NK-92 (cell line): Measurements from ENCODE around the gene C1QL1.

Source experiments
- DNase-seq: peaks from one replicate; lab custom pipeline; 2025; ENCODE audit not compliant: unreplicated experiment; lab: John Stamatoyannopoulos, UW

The C1QL1 gene

GRCh38 chr17:44968225-44969143 lies at the start of gene C1QL1:
TSS of gene C1QL1 (minus strand) at chr17:44968303. CDS start at chr17:44968048, 255 bp downstream.
- no peak for DNase-seq

DNA sequence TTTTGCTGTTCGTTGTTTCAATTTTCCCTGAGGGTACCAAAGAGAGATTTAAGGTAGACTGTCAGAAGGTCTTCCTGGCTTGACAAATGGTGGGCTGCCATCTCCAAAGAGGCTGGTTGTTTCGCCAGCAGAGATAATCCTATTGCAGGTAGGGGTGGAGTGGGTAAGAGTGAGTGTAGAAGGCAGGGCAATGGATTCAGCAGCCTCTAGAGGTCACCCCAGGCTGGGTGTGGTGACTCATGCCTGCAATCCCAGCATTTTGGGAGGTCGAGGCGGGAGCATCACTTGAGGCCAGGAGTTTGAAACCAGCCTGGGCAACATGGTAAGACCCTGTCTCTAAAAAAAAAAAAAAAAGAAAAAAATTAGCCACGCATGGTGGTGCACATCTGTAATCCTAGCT lies 48.7 kb upstream of the C1QL1 start:
- DNase-seq = no peak

- no peak for DNase-seq
Measured at GRCh38 chr17:45016237-45016636, 48.1 kb upstream of the C1QL1 start.

- DNase-seq = no peak
Measured at GRCh38 chr17:45013021-45013997, 45.2 kb upstream of the C1QL1 start.

DNA sequence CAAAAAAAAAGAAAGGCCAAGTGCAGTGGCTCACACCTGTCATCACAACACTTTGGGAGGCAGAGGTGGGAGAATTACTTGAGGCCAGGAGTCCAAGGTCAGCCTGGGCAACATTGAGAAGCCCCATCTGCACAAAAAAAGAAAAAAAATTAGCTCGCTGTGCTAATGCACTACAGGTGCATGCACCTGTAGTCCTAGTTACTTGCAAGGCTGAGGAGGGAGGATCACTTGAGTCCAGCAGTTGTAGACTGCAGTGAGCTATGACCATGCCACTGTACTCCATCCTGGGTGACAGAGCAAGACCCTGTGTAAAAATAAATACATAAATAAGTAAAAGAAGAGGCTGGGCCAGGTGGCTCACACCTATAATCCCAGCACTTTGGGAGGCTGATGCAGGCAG lies 43.7 kb upstream of the C1QL1 start:
- no peak for DNase-seq

- no peak for DNase-seq
Measured at GRCh38 chr17:45009676-45010467, 41.8 kb upstream of the C1QL1 start.

DNA sequence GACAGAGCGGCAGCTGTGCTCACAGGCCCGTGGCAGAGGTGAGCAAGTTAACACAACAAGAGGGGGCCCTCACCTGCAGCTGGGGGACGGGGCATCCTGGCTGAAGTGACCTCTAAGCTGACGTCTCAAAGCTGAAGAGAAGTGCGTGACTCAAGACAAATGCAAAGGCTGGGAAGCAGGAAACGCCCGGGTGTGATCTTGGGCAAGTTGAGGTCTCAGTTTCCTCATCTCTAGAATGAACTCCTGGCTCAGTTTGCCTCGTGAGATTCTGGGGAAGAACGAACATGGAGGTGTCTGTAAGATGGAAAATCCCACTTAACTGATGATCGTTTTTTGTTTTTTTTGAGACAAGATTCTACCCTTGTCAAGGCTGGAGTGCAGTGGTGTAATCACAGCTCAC lies 40.1 kb upstream of the C1QL1 start:
- DNase-seq = no peak

DNA sequence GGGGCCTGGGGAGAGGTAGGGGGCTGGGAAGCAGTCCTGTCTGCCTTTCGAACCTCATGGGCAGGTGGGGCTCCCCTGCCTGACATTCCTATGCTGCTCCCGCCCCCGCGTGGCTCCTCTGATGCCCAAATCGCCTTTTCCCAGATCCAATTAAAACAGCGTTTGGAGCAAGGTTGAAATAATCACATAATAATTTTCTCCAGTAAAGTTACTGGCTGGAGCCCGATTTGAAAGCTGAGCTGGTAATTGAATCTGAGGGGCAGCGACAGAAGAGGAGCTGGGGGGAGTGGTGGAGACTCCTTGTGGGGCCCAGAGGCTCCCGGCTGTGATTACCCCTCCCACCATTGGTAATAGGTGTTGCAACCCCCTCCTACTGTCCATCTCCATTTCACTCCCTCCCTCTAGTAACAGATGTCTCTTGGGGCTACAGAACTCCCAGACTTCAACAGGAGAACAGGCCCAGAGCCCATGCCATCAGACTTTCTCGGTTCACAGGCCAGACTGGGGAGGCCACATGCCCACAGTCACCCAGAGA lies 38.9 kb upstream of the C1QL1 start:
- no peak for DNase-seq

GRCh38 chr17:45005700-45006099 lies 37.6 kb upstream of the C1QL1 start:
- DNase-seq = no peak

GRCh38 chr17:45004388-45004787 lies 36.3 kb upstream of the C1QL1 start:
- DNase-seq = no peak

DNA sequence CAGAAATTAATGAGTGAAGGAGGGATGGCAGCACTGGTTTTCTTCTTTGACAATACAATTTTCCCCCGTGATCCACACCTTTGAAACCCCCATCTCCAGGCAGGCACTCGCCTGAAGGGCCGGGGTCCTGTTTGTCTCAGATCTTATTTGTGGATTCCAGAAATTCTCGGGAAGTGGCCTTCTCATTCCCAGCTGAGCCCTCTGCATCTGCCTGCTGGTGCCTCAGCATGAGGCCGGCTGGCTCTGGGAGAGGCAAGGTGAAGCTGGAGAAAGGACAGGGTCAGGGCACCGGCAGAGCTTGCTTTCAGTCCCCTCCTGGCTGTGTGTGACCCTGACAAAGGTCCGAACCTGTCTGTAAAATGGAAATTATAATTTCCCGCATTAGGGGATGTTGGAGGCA lies 35.8 kb upstream of the C1QL1 start:
- no peak for DNase-seq

DNA sequence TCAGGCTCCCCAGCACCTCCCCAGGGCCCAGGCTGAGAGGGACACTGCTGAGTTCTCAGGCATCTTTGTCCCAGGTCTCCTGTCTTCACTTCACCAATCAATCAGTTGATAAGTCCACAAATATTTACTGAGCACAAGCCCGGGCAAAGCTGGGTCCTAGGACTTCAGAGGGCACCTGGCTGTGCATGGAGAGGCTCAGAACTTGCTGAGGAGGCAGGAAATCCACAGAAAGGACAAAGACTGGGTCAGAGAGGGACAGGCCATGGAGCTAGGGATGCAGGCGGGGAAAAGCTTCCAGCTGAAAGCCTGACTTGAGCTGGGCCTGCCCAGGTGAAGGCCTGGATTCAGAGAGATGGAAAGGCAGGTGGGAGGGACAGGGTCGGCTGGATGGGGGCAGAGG lies 33.2 kb upstream of the C1QL1 start:
- no peak for DNase-seq

DNA sequence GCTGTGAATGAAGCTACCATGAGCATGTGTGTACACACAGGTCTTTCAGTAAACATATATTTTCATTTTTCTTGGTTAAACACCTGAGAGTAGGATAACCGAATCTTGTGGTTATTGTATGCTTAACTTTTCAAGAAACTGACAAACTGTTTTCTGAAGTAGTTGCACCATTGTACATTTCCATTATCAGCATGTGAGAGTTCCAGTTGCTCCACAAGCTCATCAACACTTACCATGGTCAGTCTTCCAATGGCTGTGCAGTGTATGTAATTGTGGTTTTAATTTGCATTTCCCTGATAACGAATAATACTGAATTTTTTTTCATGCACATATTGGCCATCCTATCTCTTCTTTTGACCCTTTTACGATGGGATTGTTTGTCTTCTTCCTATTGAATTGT lies 31.3 kb upstream of the C1QL1 start:
- no peak for DNase-seq

- DNase-seq = no peak
Measured at GRCh38 chr17:44998646-44999045, 30.5 kb upstream of the C1QL1 start.

GRCh38 chr17:44997733-44998520 lies 29.8 kb upstream of the C1QL1 start:
- DNase-seq = no peak

DNA sequence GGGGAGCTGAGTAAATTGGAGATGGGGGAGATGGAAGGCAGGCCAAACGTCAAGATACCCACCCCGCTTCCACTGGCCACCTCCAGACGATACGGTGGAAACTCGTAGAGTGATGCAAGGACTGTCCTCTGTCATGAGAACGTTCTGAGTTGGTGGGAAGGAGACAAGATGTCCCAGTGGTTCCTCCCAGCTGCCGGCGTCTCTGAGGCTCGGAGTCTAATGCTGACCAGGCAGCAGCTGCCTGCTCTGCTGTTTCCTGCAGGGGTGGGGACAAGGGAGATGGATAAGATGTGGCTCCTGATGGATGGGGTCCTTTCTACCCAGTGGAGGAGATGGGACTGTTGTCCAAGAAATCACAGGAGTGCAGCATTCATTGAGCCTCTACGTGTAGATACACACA lies 28.2 kb upstream of the C1QL1 start:
- no peak for DNase-seq

DNA sequence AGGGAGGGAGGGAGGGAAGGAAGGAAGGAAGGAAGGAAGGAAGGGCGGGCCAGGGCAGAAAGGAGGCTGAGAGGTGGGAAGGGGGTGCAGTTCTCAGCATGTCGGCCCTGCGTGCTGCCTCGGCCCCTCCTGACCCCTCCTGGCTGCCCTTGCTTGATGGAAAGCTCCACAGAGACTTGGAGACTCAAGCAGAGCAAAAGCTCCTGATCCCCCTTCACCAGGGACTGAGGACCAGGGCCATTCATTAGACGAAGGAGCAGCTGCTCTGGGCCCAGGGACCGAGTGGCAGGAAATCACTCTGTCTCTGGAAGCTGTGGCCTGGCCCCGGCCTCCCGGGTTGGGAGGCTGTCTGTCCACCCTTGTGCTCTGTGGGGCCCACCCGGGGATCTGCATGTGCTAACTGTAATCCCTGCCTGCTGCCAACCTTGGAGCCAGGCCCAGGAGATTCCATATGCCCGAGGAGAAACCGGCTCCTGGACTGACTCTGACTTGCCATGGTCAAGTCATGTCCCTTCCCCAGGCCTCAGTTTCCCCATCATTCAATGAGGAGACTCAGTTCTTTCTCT lies 27.4 kb upstream of the C1QL1 start:
- no peak for DNase-seq

DNA sequence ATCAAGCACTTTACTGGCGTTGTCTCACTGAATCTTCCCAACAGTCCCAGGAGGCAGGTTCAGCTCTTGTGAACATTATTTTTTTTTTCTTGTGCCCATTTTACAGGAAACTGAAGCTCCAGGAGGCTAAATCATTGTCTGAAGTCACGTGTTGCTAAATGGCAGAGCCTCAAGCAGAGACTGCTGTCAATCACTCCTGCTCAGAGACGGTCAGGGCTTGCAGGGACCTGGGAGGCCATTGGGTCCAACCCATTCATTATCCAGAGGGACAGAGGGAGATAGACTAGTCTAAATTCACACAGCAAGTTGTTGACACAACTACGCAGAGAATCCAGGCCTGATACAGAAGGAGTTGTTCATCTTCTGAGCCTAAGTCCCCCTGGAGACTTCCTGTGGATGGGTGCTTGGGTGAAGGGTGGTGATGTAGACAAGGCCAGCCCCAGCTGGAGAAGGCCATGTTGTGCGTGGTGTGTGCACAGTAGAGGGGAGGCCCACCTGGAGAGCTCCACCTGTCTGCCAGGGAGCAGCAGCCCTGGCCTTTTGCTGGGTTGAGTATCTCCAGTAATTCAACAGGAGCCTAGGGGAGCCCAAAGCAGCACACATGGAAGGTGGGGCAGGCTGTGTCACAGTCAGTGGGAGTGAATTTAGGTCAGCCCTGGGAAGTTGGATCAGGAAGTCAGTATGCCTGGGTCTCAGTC lies 24.3 kb upstream of the C1QL1 start:
- no peak for DNase-seq

GRCh38 chr17:44990994-44991393 lies 22.9 kb upstream of the C1QL1 start:
- DNase-seq = no peak
